ENCODE measurements around the gene PRKG1. TPM values are rescaled to one million over a fixed set of nuclear protein-coding genes. Genes with fewer than 3 reads are reported as not detected.

Gene PRKG1
- total and polyA plus RNA-seq, 2 of the 8 experiments (the other 6 are each of a cell fraction or from before 2014, with no cell fraction given): 4.2 to 15.2 TPM

- H3K4me2 ChIP-seq (ENCODE audit: insufficient read depth in 1 of 2, low read depth in 2 of 2, low read length in 2 of 2): no peak overlapping the region
- no peak for FAIRE-seq
- POLR2A ChIA-PET (ENCODE audit: partially characterized antibody): interaction anchor here (0.6 kb wide), 1 partner anchor 229 kb away, joined by 5 read pairs; no protein-coding TSS in a partner anchor
- TF ChIP-seq ZNF274 (IDR thresholded peaks at IDR 0.05; ENCODE audit: borderline replicate concordance, extremely low read depth, low read length) (no peak), RNF2 (IDR thresholded peaks at IDR 0.05; ENCODE audit: borderline replicate concordance, low read depth, low read length, missing control alignments, poor library complexity, severe bottlenecking) (no peak), RFX5 (IDR thresholded peaks at IDR 0.05; ENCODE audit: borderline replicate concordance, low read depth, low read length) (no peak), CBX5 (IDR thresholded peaks at IDR 0.05; ENCODE audit: low read depth, low read length) (no peak), E2F6 (IDR thresholded peaks at IDR 0.05) (no peak), ASH2L (IDR thresholded peaks at IDR 0.05; ENCODE audit: low read length) (no peak), SIX5 (IDR thresholded peaks at IDR 0.05; ENCODE audit: low read depth, low read length) (no peak), KDM4A (IDR thresholded peaks at IDR 0.05; ENCODE audit: low read depth, low read length, severe bottlenecking) (no peak), TEAD4 (IDR thresholded peaks at IDR 0.05; ENCODE audit: low read depth, low read length) (no peak), FOSL1 (IDR thresholded peaks at IDR 0.05; ENCODE audit: insufficient read depth, low read depth, low read length) (no peak), BRCA1 (IDR thresholded peaks at IDR 0.05; ENCODE audit: low read depth, low read length) (no peak), RXRA (IDR thresholded peaks at IDR 0.05; ENCODE audit: insufficient read depth, low read depth, low read length) (no peak)
These were observed 457.8 kb downstream of the PRKG1 start for GRCh38 chr10:51532044-51532443.

More at GRCh38 chr10:51532044-51532443, 457.8 kb downstream of the PRKG1 start:
- Histone ChIP-seq H3K36me3 (ENCODE audit: control insufficient read depth in 2 of 4, insufficient read depth in 4 of 4, low read length in 3 of 4) (no peaks in the 10 kb centered on the region), H3K4me3 (ENCODE audit: extremely low read depth in 1 of 4, insufficient read depth in 2 of 4, low read depth in 3 of 4, low read length in 4 of 4) (no peak overlapping the region), H3K4ac (replicated peaks; ENCODE audit: insufficient read length, low read depth, low read length) (no peak overlapping the region), H3K56ac (replicated peaks; ENCODE audit: insufficient read length, low read depth, low read length) (no peak overlapping the region), H2BK12ac (ENCODE audit: low read depth, low read length) (no peak overlapping the region), H2AK5ac (ENCODE audit: low read depth, low read length) (no peak overlapping the region), H4K5ac (ENCODE audit: insufficient read length, low read depth, low read length) (no peak overlapping the region), H3K14ac (ENCODE audit: insufficient read length) (no peak overlapping the region), H3K23ac (ENCODE audit: insufficient read length) (no peak overlapping the region), H2BK20ac (ENCODE audit: low read length) (no peak overlapping the region), H3K79me1 (ENCODE audit: low read depth, low read length) (no peaks in the 10 kb centered on the region), H4K91ac (replicated peaks; ENCODE audit: insufficient read length, low read length) (no peak overlapping the region), H3K27ac (ENCODE audit: low read depth, low read length) (no peak overlapping the region), H2AFZ (ENCODE audit: low read length) (no peak overlapping the region), H3K9me3 (ENCODE audit: insufficient read depth in 2 of 2, low read depth in 1 of 2, low read length in 1 of 2) (no peaks in the 10 kb centered on the region), H3K23me2 (ENCODE audit: low read depth, low read length) (no peaks in the 10 kb centered on the region), H4K20me1 (replicated peaks in 1 of 2; ENCODE audit: control insufficient read depth in 1 of 2, insufficient read depth in 2 of 2, low read length in 2 of 2) (no peaks in the 10 kb centered on the region), H2BK120ac (replicated peaks; ENCODE audit: low read depth, low read length) (no peak overlapping the region), H2BK5ac (ENCODE audit: low read depth, low read length) (no peak overlapping the region), H2BK15ac (ENCODE audit: low read length) (no peak overlapping the region), H3K4me1 (replicated peaks in 1 of 4; ENCODE audit: control insufficient read depth in 3 of 4, insufficient read depth in 4 of 4, low read length in 3 of 4) (no peaks in the 10 kb centered on the region; a peak in 1 of 7 replicates), H3K27me3 (replicated peaks in 1 of 4; ENCODE audit: control insufficient read depth in 3 of 4, extremely low read depth in 1 of 4, insufficient read depth in 3 of 4, low read length in 3 of 4) (no peaks in the 10 kb centered on the region), H3K79me2 (ENCODE audit: control insufficient read depth in 1 of 2, insufficient read depth in 2 of 2, low read length in 2 of 2) (no peaks in the 10 kb centered on the region), H3K18ac (ENCODE audit: extremely low read depth, low read length) (no peak overlapping the region), H4K8ac (ENCODE audit: extremely low read depth, insufficient read depth, low read length) (no peak overlapping the region), H3K9ac (replicated peaks in 1 of 4; ENCODE audit: extremely low read depth in 1 of 4, low read depth in 3 of 4, low read length in 3 of 4) (no peak overlapping the region)
- CTCF ChIA-PET (ENCODE audit: partially characterized antibody): interaction anchor here (0.9 to 1.4 kb wide), 2 partner anchors 9 to 461 kb away, joined by 3 to 4 read pairs; no protein-coding TSS in a partner anchor
- WGBS, 2 experiments (ENCODE audit: extremely low coverage in 1 of 2, insufficient coverage in 1 of 2, insufficient read length in 1 of 2, insufficient replicate concordance in 2 of 2, low coverage in 1 of 2, low lambda C conversion rate in 2 of 2, missing lambda C conversion rate in 1 of 2): 92% methylated on average over 4 of the region's 4 CpGs; no CpG with 5 or more reads in 1 of the 2 experiments
- DNase-seq (ENCODE audit: low read depth in 1 of 2, low spot score in 2 of 2): no peak

All from H1 (cell line).